Osteoblast (primary cell): ENCODE results near the gene TMIE. TPM values are rescaled to one million over a fixed set of nuclear protein-coding genes. Genes with fewer than 3 reads are reported as not detected.

ENCODE experiments used
- DNase-seq: peaks from one replicate; pipeline ENCODE4 v3.0.0; 2011; ENCODE audit warnings: low spot score, mixed read lengths; ENCODE audit not compliant: insufficient read length; ENCODE audit errors: missing footprints
- H2AFZ ChIP-seq: 2 replicates; pipeline ENCODE4 v1.6.0; 2011; ENCODE audit warnings: mild to moderate bottlenecking, low read length
- H3K27ac ChIP-seq: 2 replicates; pipeline ENCODE4 v1.5.1; 2011; ENCODE audit warnings: mild to moderate bottlenecking, low read depth, low read length, moderate library complexity
- H3K27me3 ChIP-seq: 2 replicates; pipeline ENCODE4 v1.6.0; 2012; ENCODE audit warnings: mild to moderate bottlenecking, control low read depth, inconsistent platforms, low read length, moderate library complexity; ENCODE audit not compliant: insufficient read depth
- H3K36me3 ChIP-seq: 2 replicates; pipeline ENCODE4 v1.5.1; 2011; ENCODE audit warnings: mild to moderate bottlenecking, low read length, control low read depth, moderate library complexity; ENCODE audit not compliant: insufficient read depth
- H3K4me1 ChIP-seq: 2 replicates; pipeline ENCODE4 v1.5.1; 2011; ENCODE audit warnings: mild to moderate bottlenecking, low read length, control low read depth, moderate library complexity; ENCODE audit not compliant: insufficient read depth
- H3K4me2 ChIP-seq: 2 replicates; pipeline ENCODE4 v1.6.0; 2011; ENCODE audit warnings: mild to moderate bottlenecking, low read length; ENCODE audit not compliant: insufficient read depth
- H3K4me3 ChIP-seq: fragments of 200-600 bp; sonication (generic); 3 replicates; pipeline ENCODE4 v1.5.1; 2012; ENCODE audit warnings: mild to moderate bottlenecking, low read length, inconsistent platforms; ENCODE audit not compliant: insufficient read depth
- H3K79me2 ChIP-seq: 2 replicates; pipeline ENCODE4 v1.6.0; 2012; ENCODE audit warnings: mild to moderate bottlenecking, low read length, control low read depth, inconsistent platforms; ENCODE audit not compliant: insufficient read depth
- H3K9me3 ChIP-seq: 2 replicates; pipeline ENCODE4 v1.5.1; 2011; ENCODE audit warnings: low read depth, low read length, control low read depth
- H4K20me1 ChIP-seq: 2 replicates; pipeline ENCODE4 v1.6.0; 2012; ENCODE audit warnings: mild to moderate bottlenecking, low read length, control low read depth; ENCODE audit not compliant: insufficient read depth
- CTCF ChIP-seq: IDR thresholded peaks from 2 replicates; pipeline ENCODE4 v1.5.1; 2011; ENCODE audit warnings: mild to moderate bottlenecking, low read depth, low read length, moderate library complexity; ENCODE audit errors: extremely low read depth
- small RNA-seq: library from RNA; depleted of rRNA; stranded (forward); fragments of <200 nt; gene quantifications from one replicate; pipeline ENCODE3, GENCODE V24; 2012
- total RNA-seq: library from RNA; depleted of rRNA; stranded (reverse); fragments of >200 nt; gene quantifications from 2 replicates; pipeline ENCODE4 v1.2.3, GENCODE V29; 2012

The TMIE gene
- total RNA-seq, 1 donor = under 0.01 TPM

- H3K9me3 ChIP-seq = no peaks in the 10 kb centered on the region
- H3K36me3 ChIP-seq = no peaks in the 10 kb centered on the region
- no peak overlapping the region for H3K27ac ChIP-seq
- H3K27me3 ChIP-seq = peaks cover 14% of the 10 kb centered on the region
- H2AFZ ChIP-seq = no peak overlapping the region
- TF ChIP-seq CTCF = no peak
- H3K4me3 ChIP-seq = no peak overlapping the region
- no peak overlapping the region for H3K4me2 ChIP-seq
- no peaks in the 10 kb centered on the region for H4K20me1 ChIP-seq
- no peaks in the 10 kb centered on the region for H3K4me1 ChIP-seq
- no peaks in the 10 kb centered on the region for H3K79me2 ChIP-seq
- DNase-seq = no peak
Measured at GRCh38 chr3:46756642-46757041, 55.5 kb downstream of the TMIE start.

GRCh38 chr3:46759239-46760167, 58.3 kb downstream of the TMIE start:
- H3K4me1 ChIP-seq = no peaks in the 10 kb centered on the region

More at GRCh38 chr3:46759239-46760167, 58.3 kb downstream of the TMIE start:
- Histone ChIP-seq H3K9me3 (no peaks in the 10 kb centered on the region), H2AFZ (no peak overlapping the region), H3K27ac (no peak overlapping the region), H3K27me3 (peaks cover 6% of the 10 kb centered on the region), H4K20me1 (no peaks in the 10 kb centered on the region), H3K4me3 (no peak overlapping the region), H3K79me2 (no peaks in the 10 kb centered on the region), H3K4me2 (no peak overlapping the region), H3K36me3 (no peaks in the 10 kb centered on the region)
- no peak for TF ChIP-seq CTCF
- DNase-seq = no peak

Small RNAs within 50 kb of the gene (small RNA-seq; reads per million reads assigned to genes)
- not detected for gene PRSS45

Other genes with a start within 250 kb of the TMIE start
- 0.59 and 0.72 TPM in 2 replicates for gene LTF, start 236.5 kb upstream of the TMIE start, total RNA-seq
- gene RTP3, start 203.4 kb upstream of the TMIE start, total RNA-seq = not detected in 2 replicates
- 4.7 and 5.1 TPM in 2 replicates for gene LRRC2, start 135.1 kb upstream of the TMIE start, total RNA-seq
- gene FAM240A, start 88.9 kb upstream of the TMIE start, total RNA-seq = under 0.01 and 0.36 TPM in 2 replicates
- 1.1 and 1.8 TPM in 2 replicates for gene ALS2CL, start 7.7 kb upstream of the TMIE start, total RNA-seq
- not detected in 2 replicates for gene PRSS50, start 16.5 kb downstream of the TMIE start, total RNA-seq
- gene MYL3, start 162.1 kb downstream of the TMIE start, total RNA-seq = not detected in 2 replicates
- gene PTH1R, start 176.3 kb downstream of the TMIE start, total RNA-seq = 0.29 and 0.36 TPM in 2 replicates